Upper lobe of left lung (tissue), 6 donors: Measurements from ENCODE around the gene PDE9A. TPM values are rescaled to one million over a fixed set of nuclear protein-coding genes. Genes with fewer than 3 reads are reported as not detected.

Experiments used
- ATAC-seq, 2 donors: fragments of 200-7000 bp; cut with Tn5 transposase; one replicate each; pipeline ENCODE4 v1.9.1; 2022; ENCODE audit warnings: mild to moderate bottlenecking in 2 of 2, moderate library complexity in 2 of 2; ENCODE audit not compliant: low FRiP score in 2 of 2
- DNase-seq, 2 donors: peaks; one replicate each; pipeline ENCODE4 v3.0.0-alpha.2; 2019 to 2020
- H3K27ac ChIP-seq, 4 donors: fragments of 200-600 bp; sonication (generic); one replicate each; pipeline ENCODE4 v1.5.1; 2016 to 2019
- H3K27me3 ChIP-seq, 4 donors: fragments of 200-600 bp; sonication (generic); one replicate each; pipeline ENCODE4 v1.5.1; 2017 to 2019
- H3K36me3 ChIP-seq, 4 donors: fragments of 200-600 bp; sonication (generic); one replicate each; pipeline ENCODE4 v1.5.1; 2016 to 2019
- H3K4me1 ChIP-seq, 4 donors: fragments of 200-600 bp; sonication (generic); one replicate each; pipeline ENCODE4 v1.5.1; 2018 to 2019
- H3K4me3 ChIP-seq, 4 donors: fragments of 200-600 bp; sonication (generic); one replicate each; pipeline ENCODE4 v1.5.1; 2017 to 2019; ENCODE audit warnings: mild to moderate bottlenecking in 2 of 4, moderate library complexity in 1 of 4
- H3K9me3 ChIP-seq, 4 donors: fragments of 200-600 bp; sonication (generic); one replicate each; pipeline ENCODE4 v1.5.1; 2018 to 2019
- EP300 ChIP-seq, 4 donors: sonication (generic); formaldehyde crosslinking; IDR thresholded peaks; one replicate each; pipeline ENCODE4 v1.5.1; 2017; ENCODE audit warnings: antibody characterized with exemption in 4 of 4, control low read depth in 2 of 4
- POLR2A ChIP-seq, 4 donors: fragments of 450-650 bp; IDR thresholded peaks; one replicate each; pipeline ENCODE4 v1.5.1; 2016 to 2017; ENCODE audit warnings: antibody characterized with exemption in 4 of 4, mild to moderate bottlenecking in 2 of 4
- POLR2AphosphoS5 ChIP-seq, 2 donors: sonication (generic); formaldehyde crosslinking; IDR thresholded peaks; one replicate each; pipeline ENCODE4 v1.5.1; 2017; ENCODE audit warnings: antibody characterized with exemption in 2 of 2
- WGBS, 2 donors: methylation state at CpG; one replicate each; pipeline ENCODE4 v1.1.5; 2017 to 2018; 5-methylcytosine and 5-hydroxymethylcytosine counted together
- total RNA-seq, 6 donors: library from RNA; depleted of rRNA in 4 of 6; stranded (reverse); fragments of >200 nt in 4 of 6; gene quantifications; one replicate each; pipeline versions ENCODE4 v1.1.0 to v1.2.1, GENCODE V29; 2016 to 2021
- TF ChIP-seq, protein P1 (sequence below), 6 experiments: fragments of 450-650 bp in 4 of 6; fragments of 200-600 bp in 2 of 6; sonication (generic) in 2 of 6; IDR thresholded peaks; one replicate each; pipeline ENCODE4 v1.5.1; 2016 to 2019; ENCODE audit warnings: antibody characterized with exemption in 6 of 6
- donor health status: DM: no; HTN: no; CAD: no; lungs with moderate emphysema.
- donor health status: DM: no; HTN: yes; CAD: no; lungs with severe emphysema.

Gene PDE9A
- total RNA-seq, 6 donors from 2014 or later = 4.0 to 12.4 (median 6.6) TPM

DNA sequence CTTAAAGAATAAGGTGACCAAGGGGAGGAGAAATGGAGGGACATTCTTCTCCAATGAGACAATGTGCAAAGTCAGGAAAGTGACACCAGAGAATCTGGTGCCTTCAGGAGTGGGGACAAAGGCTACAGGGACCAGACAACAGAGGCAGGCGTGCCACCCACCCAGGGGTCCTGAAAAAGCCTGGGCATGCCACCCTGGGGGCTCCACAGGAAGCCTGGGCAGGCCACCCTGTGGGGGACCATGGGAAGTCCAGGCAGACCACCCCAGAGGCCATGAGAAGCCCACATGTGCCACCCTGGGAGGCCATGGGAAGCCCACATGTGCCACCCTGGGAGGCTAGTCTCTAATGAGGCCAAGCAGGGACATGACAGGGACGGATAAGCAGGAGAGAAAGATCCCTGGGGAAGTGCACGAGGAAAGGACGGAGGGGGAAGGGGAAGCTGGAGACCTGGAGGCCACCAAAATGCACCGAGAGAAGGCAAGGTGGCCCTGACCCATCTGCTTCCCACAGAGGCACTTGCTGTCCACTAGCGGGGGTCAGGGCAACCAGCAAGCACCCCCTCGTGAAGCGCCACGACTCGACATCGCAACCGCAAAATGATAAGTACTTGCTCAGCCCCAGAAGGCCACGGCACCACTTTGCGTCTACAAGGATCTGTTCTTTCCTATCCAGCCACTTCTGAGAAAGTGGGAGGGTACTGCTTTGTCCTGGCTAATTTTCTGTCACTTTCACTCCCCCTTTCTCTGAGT, 7.2 kb upstream of the PDE9A start:
- ATAC-seq (no peak), DNase-seq (peak in 1 of 2 donors; percentile 36)

DNA sequence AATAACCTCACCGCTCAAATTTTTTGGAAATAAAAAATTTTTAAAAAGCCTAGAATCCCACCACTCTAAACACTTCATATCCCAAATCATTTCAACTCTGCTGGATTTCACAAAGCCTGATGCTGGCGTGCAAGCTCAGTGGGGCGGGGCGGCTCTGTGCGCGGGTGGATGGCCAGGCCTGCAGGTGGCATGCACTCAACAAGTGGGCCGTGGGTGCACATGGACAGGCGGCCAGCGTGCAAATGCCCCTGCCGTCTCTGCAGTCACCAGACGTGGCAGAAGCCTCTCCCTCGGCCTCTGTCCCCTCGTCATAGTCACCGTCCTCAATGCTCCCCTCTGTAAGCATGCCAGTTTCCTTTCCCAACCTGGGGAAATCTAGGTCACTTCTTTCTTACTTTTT, 6.6 kb upstream of the PDE9A start:
- Histone ChIP-seq H3K27ac (no peak overlapping the region), H3K36me3 (no peaks in the 10 kb centered on the region), H3K4me3 (no peak overlapping the region), H3K9me3 (no peaks in the 10 kb centered on the region), H3K27me3 (no peaks in the 10 kb centered on the region), H3K4me1 (peaks cover 0 to 1% (median 0%) of the 10 kb centered on the region in 4 donors)
- DNase-seq = peak in 1 of 2 donors; percentile 72
- whole genome bisulfite sequencing, 2 donors = 91 to 92% methylated on average over 14 of the region's 14 CpGs
- TF ChIP-seq EP300 (IDR thresholded peaks at IDR 0.05) (no peak), POLR2AphosphoS5 (IDR thresholded peaks at IDR 0.05) (no peak), POLR2A (IDR thresholded peaks at IDR 0.05) (no peak)
- TF ChIP-seq, protein P1, sequence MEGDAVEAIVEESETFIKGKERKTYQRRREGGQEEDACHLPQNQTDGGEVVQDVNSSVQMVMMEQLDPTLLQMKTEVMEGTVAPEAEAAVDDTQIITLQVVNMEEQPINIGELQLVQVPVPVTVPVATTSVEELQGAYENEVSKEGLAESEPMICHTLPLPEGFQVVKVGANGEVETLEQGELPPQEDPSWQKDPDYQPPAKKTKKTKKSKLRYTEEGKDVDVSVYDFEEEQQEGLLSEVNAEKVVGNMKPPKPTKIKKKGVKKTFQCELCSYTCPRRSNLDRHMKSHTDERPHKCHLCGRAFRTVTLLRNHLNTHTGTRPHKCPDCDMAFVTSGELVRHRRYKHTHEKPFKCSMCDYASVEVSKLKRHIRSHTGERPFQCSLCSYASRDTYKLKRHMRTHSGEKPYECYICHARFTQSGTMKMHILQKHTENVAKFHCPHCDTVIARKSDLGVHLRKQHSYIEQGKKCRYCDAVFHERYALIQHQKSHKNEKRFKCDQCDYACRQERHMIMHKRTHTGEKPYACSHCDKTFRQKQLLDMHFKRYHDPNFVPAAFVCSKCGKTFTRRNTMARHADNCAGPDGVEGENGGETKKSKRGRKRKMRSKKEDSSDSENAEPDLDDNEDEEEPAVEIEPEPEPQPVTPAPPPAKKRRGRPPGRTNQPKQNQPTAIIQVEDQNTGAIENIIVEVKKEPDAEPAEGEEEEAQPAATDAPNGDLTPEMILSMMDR (IDR thresholded peaks at IDR 0.05) = no peak
- ATAC-seq = no peak

More for the DNA sequence above, 7.2 kb upstream of the PDE9A start:
- WGBS, 2 donors = 84 to 88% methylated on average over 14 of the region's 14 CpGs
- no peak overlapping the region for H3K4me3 ChIP-seq
- H3K36me3 ChIP-seq = no peaks in the 10 kb centered on the region
- no peaks in the 10 kb centered on the region for H3K9me3 ChIP-seq
- H3K27me3 ChIP-seq = no peaks in the 10 kb centered on the region
- H3K27ac ChIP-seq = no peak overlapping the region
- no peak for TF ChIP-seq EP300 (IDR thresholded peaks at IDR 0.05)
- TF ChIP-seq POLR2AphosphoS5 (IDR thresholded peaks at IDR 0.05) = no peak
- TF ChIP-seq, protein P1 (IDR thresholded peaks at IDR 0.05) = no peak
- no peak for TF ChIP-seq POLR2A (IDR thresholded peaks at IDR 0.05)
- peaks cover under 1 to 7% (median 2%) of the 10 kb centered on the region in 4 donors for H3K4me1 ChIP-seq

DNA sequence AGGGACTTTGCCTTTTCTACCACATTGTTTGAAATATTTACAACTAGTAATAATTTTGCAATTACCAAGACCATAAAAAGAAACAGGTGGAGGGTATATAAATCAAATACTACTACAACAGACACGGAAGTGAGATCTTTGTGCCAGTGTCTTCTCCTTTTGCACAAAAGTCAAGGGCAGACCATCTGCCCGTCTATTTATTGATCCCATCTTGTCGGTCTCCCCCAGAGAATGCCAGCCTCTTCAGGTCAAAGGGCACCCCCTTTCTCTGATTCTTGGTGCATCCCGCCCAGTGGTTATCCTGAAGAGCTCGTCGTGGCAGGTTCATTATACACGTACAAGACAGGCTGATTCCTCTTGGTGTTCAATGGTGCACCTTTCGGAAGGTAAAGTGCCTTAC, 4.8 kb upstream of the PDE9A start:
- ATAC-seq (no peak), DNase-seq (no peak)
- WGBS, 2 donors = 95% methylated on average over 8 of the region's 8 CpGs
- Histone ChIP-seq H3K36me3 (no peaks in the 10 kb centered on the region), H3K4me1 (peaks cover 6 to 16% (median 6%) of the 10 kb centered on the region in 4 donors), H3K27ac (no peak overlapping the region), H3K9me3 (no peaks in the 10 kb centered on the region), H3K4me3 (no peak overlapping the region), H3K27me3 (peaks cover 0 to 1% (median 0%) of the 10 kb centered on the region in 4 donors)
- TF ChIP-seq EP300 (IDR thresholded peaks at IDR 0.05) (no peak), POLR2A (IDR thresholded peaks at IDR 0.05) (no peak), POLR2AphosphoS5 (IDR thresholded peaks at IDR 0.05) (no peak)
- TF ChIP-seq, protein P1 (IDR thresholded peaks at IDR 0.05) = no peak

DNA sequence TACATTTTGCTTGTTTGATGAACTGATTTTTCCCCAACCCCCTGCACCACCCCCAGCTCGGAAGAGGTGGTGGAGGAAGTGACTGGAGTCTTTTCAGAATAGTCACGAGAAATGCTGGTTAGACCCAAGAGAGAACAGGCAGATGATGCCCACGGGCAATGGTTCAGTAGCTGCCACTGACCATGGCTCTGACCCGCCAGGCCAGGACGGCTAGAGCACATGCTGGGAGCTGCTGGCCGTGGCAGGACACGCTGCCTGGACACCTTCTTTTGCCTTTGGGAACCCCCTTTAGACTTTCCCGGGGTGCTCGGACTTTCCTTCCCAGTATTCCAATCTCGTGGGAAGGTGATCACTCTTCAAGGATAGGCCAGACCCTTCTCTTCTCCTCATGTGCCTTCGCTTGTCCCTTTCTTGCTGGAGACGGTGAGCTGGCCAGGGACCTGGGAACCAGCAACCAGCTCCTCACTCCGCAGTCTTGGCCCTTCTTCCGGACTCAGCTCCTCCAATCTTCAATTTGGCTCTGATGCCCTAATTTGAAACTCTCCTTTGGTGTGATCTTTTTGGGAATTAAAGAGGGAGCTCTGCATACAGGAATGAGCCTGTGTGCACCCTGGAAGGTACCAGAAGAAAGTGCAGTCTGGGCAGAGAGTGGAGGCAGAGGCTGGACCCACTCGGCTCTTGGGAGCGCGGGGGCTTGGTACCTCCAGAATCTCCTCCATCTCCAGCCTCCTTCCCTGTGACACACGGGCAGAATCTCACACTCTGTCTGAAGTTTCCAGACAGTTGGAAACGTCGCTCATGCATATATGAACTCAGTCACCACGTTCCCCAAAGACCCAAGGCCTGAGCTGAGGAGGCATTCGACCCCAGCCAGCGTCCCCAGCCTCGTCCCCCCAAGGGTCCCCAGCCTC, 4.0 kb upstream of the PDE9A start:
- Histone ChIP-seq H3K4me3 (no peak overlapping the region), H3K36me3 (no peaks in the 10 kb centered on the region), H3K4me1 (peaks cover 13 to 24% (median 13%) of the 10 kb centered on the region in 4 donors), H3K27me3 (peaks cover 0 to 9% (median 3%) of the 10 kb centered on the region in 4 donors), H3K9me3 (no peaks in the 10 kb centered on the region), H3K27ac (no peak overlapping the region)
- ATAC-seq (no peak), DNase-seq (no peak)
- TF ChIP-seq, protein P1 (IDR thresholded peaks at IDR 0.05) = no peak
- TF ChIP-seq POLR2A (IDR thresholded peaks at IDR 0.05) = no peak
- no peak for TF ChIP-seq POLR2AphosphoS5 (IDR thresholded peaks at IDR 0.05)
- no peak for TF ChIP-seq EP300 (IDR thresholded peaks at IDR 0.05)
- WGBS, 2 donors = 90 to 94% methylated on average over 21 to 24 of the region's 24 CpGs
